Measurements from ENCODE around the gene ADNP2.

DNA sequence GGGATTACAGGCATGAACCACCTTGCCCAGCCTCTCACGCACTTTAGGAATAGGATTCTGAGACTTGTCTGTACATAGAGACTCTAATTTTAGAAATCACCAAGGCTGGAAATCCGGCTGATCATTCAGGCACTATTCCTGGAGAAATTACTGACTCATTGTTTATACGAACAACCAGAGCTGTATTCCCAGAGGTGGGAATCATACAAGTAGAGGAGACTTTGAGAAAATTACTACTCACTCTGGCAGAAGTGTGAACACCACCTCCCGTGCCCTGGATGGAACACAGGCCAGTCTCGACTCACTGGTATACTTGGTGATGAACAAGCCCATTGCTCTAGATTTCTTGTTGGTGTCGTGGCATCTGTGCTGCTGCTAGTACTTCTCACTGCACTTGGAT lies 5.8 kb upstream of the ADNP2 start:
- TF ChIP-seq, protein P1, sequence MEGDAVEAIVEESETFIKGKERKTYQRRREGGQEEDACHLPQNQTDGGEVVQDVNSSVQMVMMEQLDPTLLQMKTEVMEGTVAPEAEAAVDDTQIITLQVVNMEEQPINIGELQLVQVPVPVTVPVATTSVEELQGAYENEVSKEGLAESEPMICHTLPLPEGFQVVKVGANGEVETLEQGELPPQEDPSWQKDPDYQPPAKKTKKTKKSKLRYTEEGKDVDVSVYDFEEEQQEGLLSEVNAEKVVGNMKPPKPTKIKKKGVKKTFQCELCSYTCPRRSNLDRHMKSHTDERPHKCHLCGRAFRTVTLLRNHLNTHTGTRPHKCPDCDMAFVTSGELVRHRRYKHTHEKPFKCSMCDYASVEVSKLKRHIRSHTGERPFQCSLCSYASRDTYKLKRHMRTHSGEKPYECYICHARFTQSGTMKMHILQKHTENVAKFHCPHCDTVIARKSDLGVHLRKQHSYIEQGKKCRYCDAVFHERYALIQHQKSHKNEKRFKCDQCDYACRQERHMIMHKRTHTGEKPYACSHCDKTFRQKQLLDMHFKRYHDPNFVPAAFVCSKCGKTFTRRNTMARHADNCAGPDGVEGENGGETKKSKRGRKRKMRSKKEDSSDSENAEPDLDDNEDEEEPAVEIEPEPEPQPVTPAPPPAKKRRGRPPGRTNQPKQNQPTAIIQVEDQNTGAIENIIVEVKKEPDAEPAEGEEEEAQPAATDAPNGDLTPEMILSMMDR (IDR thresholded peaks at IDR 0.05), result no peak
- TF ChIP-seq POLR2AphosphoS5 (IDR thresholded peaks at IDR 0.05), result no peak
- no peak for TF ChIP-seq POLR2A (IDR thresholded peaks at IDR 0.05)
- TF ChIP-seq EP300 (IDR thresholded peaks at IDR 0.05; ENCODE audit: low read depth), result no peak

Data from transverse colon (tissue), 4 donors.